Ascending aorta (tissue), 2 donors: ENCODE results near the gene LGMN. TPM values are rescaled to one million over a fixed set of nuclear protein-coding genes. Genes with fewer than 3 reads are reported as not detected.

ENCODE experiments used
- DNase-seq, 2 donors: peaks; one replicate each; pipeline ENCODE4 v3.0.0-alpha.2; 2019; ENCODE audit warnings: low spot score in 2 of 2
- H3K27ac ChIP-seq, 2 donors: fragments of 200-600 bp; sonication (generic); one replicate each; pipeline ENCODE4 v1.5.1; 2016 to 2017; ENCODE audit warnings: mild to moderate bottlenecking in 1 of 2
- H3K27me3 ChIP-seq: fragments of 200-600 bp; sonication (generic); one replicate; pipeline ENCODE4 v1.5.1; 2017
- H3K36me3 ChIP-seq, 2 donors: fragments of 200-600 bp; sonication (generic); one replicate each; pipeline ENCODE4 v1.5.1; 2016
- H3K4me1 ChIP-seq, 2 donors: fragments of 200-600 bp; sonication (generic); one replicate each; pipeline ENCODE4 v1.5.1; 2016 to 2017; ENCODE audit warnings: mild to moderate bottlenecking in 1 of 2
- H3K4me3 ChIP-seq, 2 donors: fragments of 200-600 bp; sonication (generic); one replicate each; pipeline ENCODE4 v1.5.1; 2016 to 2017; ENCODE audit warnings: mild to moderate bottlenecking in 1 of 2
- H3K9me3 ChIP-seq, 2 donors: fragments of 200-600 bp; sonication (generic); one replicate each; pipeline ENCODE4 v1.5.1; 2016
- intact Hi-C: fragments of 100-400 bp; cut with DNase I; formaldehyde crosslinking; loops from one replicate; pipeline ENCODE4 v1.15.1; 2023
- total RNA-seq: library from RNA; depleted of rRNA; stranded (reverse); fragments of >200 nt; gene quantifications from one replicate; pipeline ENCODE4 v1.1.0, GENCODE V29; 2016
- TF ChIP-seq, protein P1 (sequence below), 3 experiments: fragments of 200-600 bp in 2 of 3; fragments of 450-650 bp in 1 of 3; sonication (generic) in 2 of 3; IDR thresholded peaks; one replicate each; pipeline ENCODE4 v1.5.1; 2016 to 2019; ENCODE audit warnings: antibody characterized with exemption in 3 of 3, mild to moderate bottlenecking in 1 of 3, moderate library complexity in 1 of 3

Gene LGMN
- total RNA-seq, 1 donor from 2014 or later = 76.7 TPM

DNA sequence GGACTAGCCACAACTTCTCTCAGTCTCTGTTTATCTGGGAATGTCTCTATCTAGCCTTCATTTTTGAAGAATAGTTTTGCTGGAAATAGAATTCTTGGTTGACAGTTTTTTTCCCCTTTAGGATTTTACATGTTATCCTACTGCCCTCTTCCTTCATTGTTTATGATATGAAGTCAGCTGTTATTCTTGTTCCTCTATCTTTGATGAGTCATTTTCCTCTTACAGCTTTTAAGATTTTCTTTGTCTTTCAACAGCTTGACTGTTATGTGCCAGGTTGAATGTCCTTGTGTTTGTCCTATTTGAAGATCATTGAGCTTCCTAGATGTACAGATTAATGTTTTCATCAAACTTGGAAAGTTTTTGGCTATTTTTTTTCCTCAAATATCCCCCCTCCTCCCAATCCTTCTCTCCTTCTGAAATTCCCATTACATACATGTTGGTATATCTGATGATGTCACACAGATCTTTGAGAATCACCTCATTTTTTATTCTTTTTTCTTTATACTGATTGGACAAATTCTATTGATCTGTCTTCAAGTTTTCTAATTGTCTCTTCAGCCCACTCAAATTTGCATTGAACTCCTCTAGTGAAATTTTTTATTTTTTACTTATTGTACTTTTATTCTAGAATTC lies 41.1 kb upstream of the LGMN start:
- H3K9me3 ChIP-seq = peaks cover 10 to 18% of the 10 kb centered on the region in 2 donors
- H3K27ac ChIP-seq = no peak overlapping the region
- peaks cover 0 to 5% of the 10 kb centered on the region in 2 donors for H3K4me1 ChIP-seq
- no peaks in the 10 kb centered on the region for H3K36me3 ChIP-seq
- intact Hi-C loops = loop anchor here (5.0 to 10.0 kb wide), 2 partner anchors 275 to 1277 kb away; partner anchors contain the start of genes PPP4R3A and RIN3
- no peak for DNase-seq
- H3K27me3 ChIP-seq = no peaks in the 10 kb centered on the region
- TF ChIP-seq, protein P1, sequence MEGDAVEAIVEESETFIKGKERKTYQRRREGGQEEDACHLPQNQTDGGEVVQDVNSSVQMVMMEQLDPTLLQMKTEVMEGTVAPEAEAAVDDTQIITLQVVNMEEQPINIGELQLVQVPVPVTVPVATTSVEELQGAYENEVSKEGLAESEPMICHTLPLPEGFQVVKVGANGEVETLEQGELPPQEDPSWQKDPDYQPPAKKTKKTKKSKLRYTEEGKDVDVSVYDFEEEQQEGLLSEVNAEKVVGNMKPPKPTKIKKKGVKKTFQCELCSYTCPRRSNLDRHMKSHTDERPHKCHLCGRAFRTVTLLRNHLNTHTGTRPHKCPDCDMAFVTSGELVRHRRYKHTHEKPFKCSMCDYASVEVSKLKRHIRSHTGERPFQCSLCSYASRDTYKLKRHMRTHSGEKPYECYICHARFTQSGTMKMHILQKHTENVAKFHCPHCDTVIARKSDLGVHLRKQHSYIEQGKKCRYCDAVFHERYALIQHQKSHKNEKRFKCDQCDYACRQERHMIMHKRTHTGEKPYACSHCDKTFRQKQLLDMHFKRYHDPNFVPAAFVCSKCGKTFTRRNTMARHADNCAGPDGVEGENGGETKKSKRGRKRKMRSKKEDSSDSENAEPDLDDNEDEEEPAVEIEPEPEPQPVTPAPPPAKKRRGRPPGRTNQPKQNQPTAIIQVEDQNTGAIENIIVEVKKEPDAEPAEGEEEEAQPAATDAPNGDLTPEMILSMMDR (IDR thresholded peaks at IDR 0.05) = no peak
- no peak overlapping the region for H3K4me3 ChIP-seq

DNA sequence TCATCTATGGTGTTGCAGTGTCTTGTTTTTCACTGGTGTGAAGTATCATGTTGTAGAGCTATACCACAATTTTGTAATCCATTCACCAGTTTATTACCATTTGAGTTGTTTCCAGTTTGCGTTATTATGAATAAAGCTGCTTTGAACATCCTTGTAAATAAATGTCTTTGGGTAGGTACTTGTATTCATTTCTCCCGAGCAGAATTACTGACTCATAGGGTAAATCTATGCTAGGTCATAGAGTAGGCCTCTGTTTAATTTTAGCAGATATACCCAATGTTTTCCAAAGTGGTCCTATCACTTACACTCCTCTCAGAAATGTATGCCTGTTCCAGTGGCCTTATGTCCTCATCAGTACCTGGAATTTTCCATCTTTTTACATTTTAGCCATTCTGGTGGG lies 39.1 kb upstream of the LGMN start:
- Histone ChIP-seq H3K9me3 (peaks cover 10 to 18% of the 10 kb centered on the region in 2 donors), H3K27ac (no peak overlapping the region), H3K36me3 (no peaks in the 10 kb centered on the region), H3K27me3 (no peaks in the 10 kb centered on the region), H3K4me1 (peaks cover 0 to 2% of the 10 kb centered on the region in 2 donors), H3K4me3 (no peak overlapping the region)
- intact Hi-C loops = no loop called here
- TF ChIP-seq, protein P1 (IDR thresholded peaks at IDR 0.05) = no peak
- DNase-seq = no peak

DNA sequence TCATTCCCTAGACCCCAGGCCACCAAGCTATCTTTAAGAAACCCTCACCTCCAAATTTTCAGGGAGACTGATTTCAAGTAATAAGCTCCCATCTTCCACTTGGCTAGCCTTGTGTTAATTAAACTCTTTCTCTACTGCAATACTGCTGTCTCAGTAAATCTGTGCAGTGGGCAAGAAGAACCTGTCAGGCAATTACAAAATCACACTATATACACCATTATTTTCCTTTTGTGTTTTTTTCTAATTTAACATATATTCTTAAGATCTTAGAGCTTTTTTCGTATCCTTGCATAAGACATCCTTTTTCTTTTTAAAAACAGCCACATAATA lies 38.0 kb upstream of the LGMN start:
- TF ChIP-seq, protein P1 (IDR thresholded peaks at IDR 0.05) = no peak
- H3K9me3 ChIP-seq = peaks cover 10 to 18% of the 10 kb centered on the region in 2 donors
- peak overlapping the region; percentile 38 to 61 for H3K27ac ChIP-seq
- H3K4me1 ChIP-seq = peaks cover 0 to 2% of the 10 kb centered on the region in 2 donors
- H3K4me3 ChIP-seq = no peak overlapping the region
- H3K27me3 ChIP-seq = no peaks in the 10 kb centered on the region
- DNase-seq = no peak
- H3K36me3 ChIP-seq = no peaks in the 10 kb centered on the region
- intact Hi-C loops = no loop called here

DNA sequence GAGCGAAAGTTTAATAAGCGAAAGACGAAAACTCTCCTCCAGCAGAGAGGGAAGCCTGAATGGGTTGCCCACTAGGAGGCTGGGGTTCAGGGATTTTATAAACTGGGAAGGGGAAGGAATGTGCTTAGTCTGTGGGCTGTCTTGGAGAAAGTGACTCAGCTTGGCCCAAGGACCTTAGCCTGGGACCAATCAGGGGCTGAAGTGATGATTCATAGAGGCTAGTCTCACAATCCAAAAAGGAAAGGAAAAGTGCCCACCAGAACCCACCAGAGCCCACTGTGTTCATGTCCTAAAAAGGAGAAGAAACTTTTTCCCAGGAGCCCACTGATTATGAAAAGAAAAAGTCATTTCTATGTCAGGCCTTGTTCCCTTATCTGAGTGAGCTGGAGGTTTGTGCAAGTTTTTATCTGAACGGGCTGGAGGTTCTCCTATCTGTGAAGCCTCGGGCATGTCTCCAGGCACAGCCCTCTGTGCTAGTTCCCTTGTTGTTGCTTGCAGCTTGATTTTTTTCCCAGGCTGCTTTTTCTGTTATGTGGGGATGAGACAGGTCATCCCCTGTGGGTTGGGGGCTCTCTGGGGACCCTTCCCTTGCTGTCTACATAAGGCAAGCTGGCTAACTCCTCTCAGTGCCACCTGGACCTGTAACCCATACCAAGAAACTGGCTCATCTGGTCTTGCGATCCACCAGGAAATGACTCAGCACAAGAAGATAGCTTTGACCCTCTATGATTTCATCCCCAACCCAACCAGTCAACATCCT lies 37.4 kb upstream of the LGMN start:
- Histone ChIP-seq H3K4me3 (no peak overlapping the region), H3K27me3 (no peaks in the 10 kb centered on the region), H3K4me1 (peaks cover 0 to 2% of the 10 kb centered on the region in 2 donors), H3K36me3 (no peaks in the 10 kb centered on the region), H3K9me3 (peaks cover 10 to 18% of the 10 kb centered on the region in 2 donors), H3K27ac (peak overlapping the region; percentile 38 to 61)
- TF ChIP-seq, protein P1 (IDR thresholded peaks at IDR 0.05) = no peak
- intact Hi-C loops = no loop called here
- peak in 1 of 2 donors; percentile 68 for DNase-seq

DNA sequence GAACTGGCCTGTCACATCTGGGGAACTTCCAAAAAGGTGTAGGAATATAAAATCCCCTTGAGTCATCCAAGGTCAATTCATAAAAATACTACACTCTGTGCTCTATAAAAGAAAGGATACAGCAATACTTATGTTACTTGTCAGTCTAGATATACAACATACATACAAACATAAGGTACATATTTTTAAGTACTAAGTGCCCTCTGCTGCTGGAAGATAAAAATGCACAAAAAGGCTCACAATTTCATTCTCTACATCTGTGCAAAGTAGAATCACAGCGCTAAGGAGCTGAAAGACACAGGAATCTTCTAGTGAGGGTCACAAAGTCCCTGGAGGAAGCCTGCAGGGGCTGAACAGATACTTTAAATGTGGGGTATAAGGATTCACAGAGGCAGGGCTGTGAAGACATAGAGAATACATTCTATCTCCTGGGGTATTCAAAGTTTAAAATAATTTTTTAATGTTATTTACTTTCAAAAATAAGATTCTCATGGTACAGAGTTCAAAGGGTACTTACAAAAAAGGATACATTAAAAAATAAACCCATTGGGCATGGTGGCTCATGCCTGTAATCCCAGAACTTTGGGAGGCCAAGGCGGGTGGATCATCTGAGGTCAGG lies 35.5 kb upstream of the LGMN start:
- no peak for DNase-seq
- H3K4me1 ChIP-seq = peaks cover 0 to 2% of the 10 kb centered on the region in 2 donors
- no peak overlapping the region for H3K27ac ChIP-seq
- H3K27me3 ChIP-seq = no peaks in the 10 kb centered on the region
- peaks cover 3% of the 10 kb centered on the region in 2 donors for H3K9me3 ChIP-seq
- intact Hi-C loops = loop anchor here (1.0 kb wide), 2 partner anchors 70 to 97 kb away; no protein-coding TSS in a partner anchor
- H3K36me3 ChIP-seq = no peaks in the 10 kb centered on the region
- H3K4me3 ChIP-seq = no peak overlapping the region
- TF ChIP-seq, protein P1 (IDR thresholded peaks at IDR 0.05) = peak; percentile 36 to 66 (median 53)
